SJCRH30 (cell line): ENCODE measurements around the gene ANG. TPM values are rescaled to one million over a fixed set of nuclear protein-coding genes. Genes with fewer than 3 reads are reported as not detected.
"Not testable (repeated sequence)": the region's sequence is repeated elsewhere in the genome, so short reads cannot be mapped to it uniquely, and the experiment has no call there.

Experiments used
- DNase-seq, 2 experiments: peaks; one replicate each; pipeline ENCODE4 v3.0.0-alpha.2; 2015 to 2020
- H3K27ac ChIP-seq: fragments of 250-450 bp; sonication (Bioruptor Pico); 2 replicates; pipeline ENCODE4 v1.5.1; 2020; ENCODE audit warnings: mild to moderate bottlenecking, moderate library complexity
- H3K27me3 ChIP-seq: fragments of 250-450 bp; sonication (Bioruptor Pico); 2 replicates; pipeline ENCODE4 v1.5.1; 2020; ENCODE audit warnings: mild to moderate bottlenecking, moderate library complexity
- H3K36me3 ChIP-seq: fragments of 250-450 bp; sonication (Bioruptor Pico); 2 replicates; pipeline ENCODE4 v1.5.1; 2020; ENCODE audit warnings: mild to moderate bottlenecking, moderate library complexity
- H3K4me1 ChIP-seq: fragments of 250-450 bp; sonication (Bioruptor Pico); 2 replicates; pipeline ENCODE4 v1.5.1; 2020; ENCODE audit warnings: mild to moderate bottlenecking, moderate library complexity
- H3K4me3 ChIP-seq: fragments of 250-450 bp; sonication (Bioruptor Pico); 2 replicates; pipeline ENCODE4 v1.5.1; 2020; ENCODE audit warnings: mild to moderate bottlenecking, moderate library complexity
- H3K9me3 ChIP-seq: fragments of 250-450 bp; sonication (Bioruptor Pico); replicated peaks from 2 replicates; pipeline ENCODE4 v1.5.1; 2020; ENCODE audit warnings: mild to moderate bottlenecking, moderate library complexity
- total RNA-seq: library from RNA; depleted of rRNA; stranded (reverse); fragments of >200 nt; shearing (Covaris generic); gene quantifications from 2 replicates; pipeline ENCODE4 v1.2.3, GENCODE V29; 2014; rRNA removed

ANG gene
- 0.49 and 0.79 TPM in 2 replicates for total RNA-seq

- Histone ChIP-seq H3K36me3 (no peaks in the 10 kb centered on the region), H3K27me3 (no peaks in the 10 kb centered on the region), H3K4me3 (no peak within 1 kb of the TSS), H3K9me3 (no peaks in the 10 kb centered on the region), H3K4me1 (no peaks in the 10 kb centered on the region), H3K27ac (no peak within 1 kb of the TSS)
- DNase-seq: no peak
These were observed at the start of gene ANG for GRCh38 chr14:20688167-20688839. ANG (plus strand) TSS chr14:20688764; CDS start chr14:20693565, 4,801 bp downstream.

- DNase-seq: no peak
- H3K4me3 ChIP-seq: no peak within 1 kb of the TSS
- H3K27ac ChIP-seq: no peak within 1 kb of the TSS
- H3K4me1 ChIP-seq: no peaks in the 10 kb centered on the region
- H3K27me3 ChIP-seq: no peaks in the 10 kb centered on the region
- no peaks in the 10 kb centered on the region for H3K9me3 ChIP-seq
- no peaks in the 10 kb centered on the region for H3K36me3 ChIP-seq
These were observed 47.0 kb upstream of the ANG start, which contains the start of gene OR6S1 for GRCh38 chr14:20641591-20641990. OR6S1 (minus strand) TSS chr14:20641691; CDS start chr14:20641691, 0 bp downstream.

- DNase-seq: no peak
- H3K4me1 ChIP-seq: no peaks in the 10 kb centered on the region
- no peaks in the 10 kb centered on the region for H3K36me3 ChIP-seq
- H3K27me3 ChIP-seq: no peaks in the 10 kb centered on the region
- H3K9me3 ChIP-seq: no peaks in the 10 kb centered on the region
- no peak overlapping the region for H3K27ac ChIP-seq
- H3K4me3 ChIP-seq: no peak overlapping the region
These were observed 46.4 kb upstream of the ANG start for GRCh38 chr14:20642182-20642581.

- not testable (repeated sequence) for DNase-seq, H3K9me3 ChIP-seq, H3K36me3 ChIP-seq, H3K4me3 ChIP-seq, H3K27ac ChIP-seq, H3K27me3 ChIP-seq, H3K4me1 ChIP-seq
These were observed 45.8 kb upstream of the ANG start for GRCh38 chr14:20642755-20643154.

- Histone ChIP-seq H3K4me3 (no peak overlapping the region), H3K4me1 (no peaks in the 10 kb centered on the region), H3K27ac (no peak overlapping the region), H3K9me3 (no peaks in the 10 kb centered on the region), H3K27me3 (no peaks in the 10 kb centered on the region), H3K36me3 (no peaks in the 10 kb centered on the region)
- DNase-seq: no peak
These were observed 44.0 kb upstream of the ANG start for GRCh38 chr14:20644520-20644919.

- Histone ChIP-seq H3K4me3 (no peak overlapping the region), H3K4me1 (no peaks in the 10 kb centered on the region), H3K36me3 (no peaks in the 10 kb centered on the region), H3K9me3 (no peaks in the 10 kb centered on the region), H3K27me3 (no peaks in the 10 kb centered on the region), H3K27ac (no peak overlapping the region)
- DNase-seq: no peak
These were observed 43.1 kb upstream of the ANG start for GRCh38 chr14:20645481-20645880.

- DNase-seq: no peak
- H3K36me3 ChIP-seq: no peaks in the 10 kb centered on the region
- H3K4me1 ChIP-seq: no peaks in the 10 kb centered on the region
- H3K4me3 ChIP-seq: no peak overlapping the region
- H3K27me3 ChIP-seq: 0 out of 2 replicates have a peak, but pooled peaks cover 3% of the 10 kb centered on the region
- H3K9me3 ChIP-seq: no peaks in the 10 kb centered on the region
- no peak overlapping the region for H3K27ac ChIP-seq
These were observed 35.3 kb upstream of the ANG start for GRCh38 chr14:20652996-20653975.

GRCh38 chr14:20655851-20656250 is 32.7 kb upstream of the ANG start:
- no peak for DNase-seq
- no peak overlapping the region for H3K4me3 ChIP-seq
- H3K4me1 ChIP-seq: no peaks in the 10 kb centered on the region
- H3K36me3 ChIP-seq: no peaks in the 10 kb centered on the region
- no peak overlapping the region for H3K27ac ChIP-seq
- H3K27me3 ChIP-seq: 0 out of 2 replicates have a peak, but pooled peaks cover 3% of the 10 kb centered on the region
- H3K9me3 ChIP-seq: no peaks in the 10 kb centered on the region

- 0 out of 2 replicates have a peak, but pooled peaks cover 3% of the 10 kb centered on the region for H3K27me3 ChIP-seq
- no peaks in the 10 kb centered on the region for H3K9me3 ChIP-seq
- H3K36me3 ChIP-seq: no peaks in the 10 kb centered on the region
These were observed 32.3 kb upstream of the ANG start for GRCh38 chr14:20656274-20656673.

GRCh38 chr14:20657216-20658211 is 31.1 kb upstream of the ANG start:
- H3K4me1 ChIP-seq: no peaks in the 10 kb centered on the region
- H3K9me3 ChIP-seq: no peaks in the 10 kb centered on the region
- no peaks in the 10 kb centered on the region for H3K36me3 ChIP-seq
- DNase-seq: no peak
- no peak overlapping the region for H3K4me3 ChIP-seq
- 0 out of 2 replicates have a peak, but pooled peaks cover 3% of the 10 kb centered on the region for H3K27me3 ChIP-seq
- H3K27ac ChIP-seq: no peak overlapping the region

More at GRCh38 chr14:20656274-20656673, 32.3 kb upstream of the ANG start:
- H3K4me3 ChIP-seq: no peak overlapping the region
- no peak overlapping the region for H3K27ac ChIP-seq
- no peaks in the 10 kb centered on the region for H3K4me1 ChIP-seq
- DNase-seq: no peak

- no peaks in the 10 kb centered on the region for H3K4me1 ChIP-seq
- H3K27me3 ChIP-seq: no peaks in the 10 kb centered on the region
- H3K4me3 ChIP-seq: no peak overlapping the region
- no peaks in the 10 kb centered on the region for H3K36me3 ChIP-seq
- no peak overlapping the region for H3K27ac ChIP-seq
- DNase-seq: no peak
- H3K9me3 ChIP-seq: no peaks in the 10 kb centered on the region
These were observed 30.3 kb upstream of the ANG start for GRCh38 chr14:20658246-20658645.

- no peaks in the 10 kb centered on the region for H3K36me3 ChIP-seq
- no peaks in the 10 kb centered on the region for H3K9me3 ChIP-seq
- no peak overlapping the region for H3K4me3 ChIP-seq
- DNase-seq: no peak
- H3K27ac ChIP-seq: no peak overlapping the region
- no peaks in the 10 kb centered on the region for H3K27me3 ChIP-seq
- no peaks in the 10 kb centered on the region for H3K4me1 ChIP-seq
These were observed 29.2 kb upstream of the ANG start for GRCh38 chr14:20659336-20659735.

- no peak overlapping the region for H3K4me3 ChIP-seq
- no peak for DNase-seq
- no peaks in the 10 kb centered on the region for H3K36me3 ChIP-seq
- H3K9me3 ChIP-seq: no peaks in the 10 kb centered on the region
- no peaks in the 10 kb centered on the region for H3K4me1 ChIP-seq
- no peaks in the 10 kb centered on the region for H3K27me3 ChIP-seq
- H3K27ac ChIP-seq: no peak overlapping the region
These were observed 28.7 kb upstream of the ANG start for GRCh38 chr14:20659813-20660395.

- Histone ChIP-seq H3K4me1 (no peaks in the 10 kb centered on the region), H3K27ac (no peak overlapping the region), H3K27me3 (no peaks in the 10 kb centered on the region), H3K9me3 (no peaks in the 10 kb centered on the region), H3K36me3 (no peaks in the 10 kb centered on the region), H3K4me3 (no peak overlapping the region)
- no peak for DNase-seq
These were observed 27.4 kb upstream of the ANG start for GRCh38 chr14:20661197-20661596.
